Duodenal mucosa (tissue), 2 donors: ENCODE results near the gene CACNA2D1.

Source experiments
- H3K27ac ChIP-seq: one replicate; pipeline ENCODE4 v1.7.0; 2013; ENCODE audit warnings: low read depth, low read length
- H3K27me3 ChIP-seq, 2 donors: one replicate each; pipeline ENCODE4 v1.7.0; 2013; ENCODE audit warnings: low read length in 2 of 2, control low read depth in 1 of 2; ENCODE audit not compliant: insufficient read depth in 2 of 2, control insufficient read depth in 1 of 2
- H3K36me3 ChIP-seq, 2 donors: one replicate each; pipeline ENCODE4 v1.7.0; 2013; ENCODE audit warnings: low read length in 2 of 2, control low read depth in 1 of 2; ENCODE audit not compliant: insufficient read depth in 2 of 2, control insufficient read depth in 1 of 2
- H3K4me1 ChIP-seq, 2 donors: one replicate each; pipeline ENCODE4 v1.7.0; 2013; ENCODE audit warnings: low read length in 2 of 2, control low read depth in 1 of 2; ENCODE audit not compliant: insufficient read depth in 2 of 2, control insufficient read depth in 1 of 2
- H3K4me3 ChIP-seq, 2 donors: one replicate each; pipeline ENCODE4 v1.7.0; 2013; ENCODE audit warnings: low read length in 2 of 2, low read depth in 1 of 2
- H3K9ac ChIP-seq, 2 donors: one replicate each; pipeline ENCODE4 v1.7.0; 2013; ENCODE audit warnings: low read length in 2 of 2, low read depth in 1 of 2
- H3K9me3 ChIP-seq, 2 donors: one replicate each; pipeline ENCODE4 v1.7.0; 2013; ENCODE audit warnings: low read length in 2 of 2, control low read depth in 1 of 2; ENCODE audit not compliant: control insufficient read depth in 1 of 2

CACNA2D1 gene

DNA sequence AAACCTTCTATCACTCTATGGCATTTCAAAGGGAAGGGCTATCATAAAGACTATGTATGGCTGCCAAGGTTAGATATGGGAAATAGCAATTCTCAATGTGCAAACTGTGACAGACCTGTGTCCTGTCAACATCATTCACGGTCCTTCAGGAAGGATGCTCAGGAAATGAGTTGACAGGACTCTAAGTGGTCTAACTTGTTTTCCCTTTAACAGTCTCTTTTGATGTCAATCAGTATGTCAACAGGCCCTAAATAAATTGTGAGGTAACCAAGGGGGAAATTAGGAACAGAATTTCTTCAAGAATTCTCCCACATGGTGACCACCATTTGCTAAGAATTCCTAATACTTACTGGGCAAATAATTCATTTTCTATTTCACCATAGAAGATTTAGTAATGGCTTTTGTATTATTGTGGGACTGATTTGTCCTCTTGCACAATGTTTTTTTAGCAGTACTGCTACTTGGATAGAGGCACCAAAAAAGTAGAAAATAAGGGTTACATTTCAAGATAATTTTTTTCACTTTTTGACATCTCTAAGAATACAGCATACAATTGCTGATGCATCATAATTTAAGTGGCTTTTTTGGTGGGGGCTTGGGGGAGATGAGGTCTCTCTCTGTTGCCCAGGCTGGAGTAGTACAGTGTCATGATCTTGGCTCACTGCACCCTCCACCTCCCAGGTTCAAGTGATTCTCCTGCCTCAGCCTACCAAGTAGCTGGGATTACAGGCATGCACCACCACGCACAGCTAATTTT is 275.8 kb downstream of the CACNA2D1 start:
- Histone ChIP-seq H3K27me3 (no peaks in the 10 kb centered on the region), H3K4me3 (no peak overlapping the region), H3K9me3 (no peaks in the 10 kb centered on the region), H3K36me3 (no peaks in the 10 kb centered on the region), H3K4me1 (no peaks in the 10 kb centered on the region), H3K9ac (no peak overlapping the region), H3K27ac (no peak overlapping the region)

DNA sequence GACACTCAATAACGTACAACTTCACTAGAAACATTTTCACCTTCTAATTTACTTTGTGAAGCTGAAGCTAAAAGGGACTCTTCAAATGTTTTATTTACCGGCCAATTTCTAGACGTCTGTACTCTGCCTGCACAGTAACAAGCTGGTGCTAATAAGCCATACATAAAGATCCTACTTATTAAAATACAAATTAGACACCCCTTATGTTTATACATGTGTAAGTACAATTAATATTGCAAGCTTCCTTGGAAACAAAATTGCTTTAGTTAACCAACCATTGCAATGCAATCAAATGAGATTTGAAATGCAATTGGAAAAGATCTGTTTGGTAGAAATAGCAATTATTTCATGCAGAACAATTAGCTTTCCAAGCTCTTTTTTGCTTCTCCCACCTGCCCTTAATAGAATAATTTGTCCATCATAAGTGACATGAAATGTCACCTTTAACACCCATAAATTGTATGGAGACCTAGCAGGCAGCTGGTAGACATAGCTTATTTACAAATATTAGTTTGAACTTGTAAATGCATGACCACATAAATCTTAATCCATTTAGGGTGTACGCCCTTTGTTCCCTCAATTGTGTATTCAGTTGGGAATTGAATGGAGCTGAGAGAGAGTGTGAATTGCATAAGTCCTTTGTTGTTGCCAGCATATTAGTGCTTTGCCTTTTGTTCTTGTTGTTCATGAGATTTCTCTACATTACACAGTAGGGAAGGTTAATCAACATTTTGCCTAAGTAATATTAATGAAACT is 277.1 kb downstream of the CACNA2D1 start:
- Histone ChIP-seq H3K27ac (no peak overlapping the region), H3K27me3 (no peaks in the 10 kb centered on the region), H3K4me1 (no peaks in the 10 kb centered on the region), H3K9me3 (no peaks in the 10 kb centered on the region), H3K4me3 (no peak overlapping the region), H3K9ac (no peak overlapping the region), H3K36me3 (no peaks in the 10 kb centered on the region)

DNA sequence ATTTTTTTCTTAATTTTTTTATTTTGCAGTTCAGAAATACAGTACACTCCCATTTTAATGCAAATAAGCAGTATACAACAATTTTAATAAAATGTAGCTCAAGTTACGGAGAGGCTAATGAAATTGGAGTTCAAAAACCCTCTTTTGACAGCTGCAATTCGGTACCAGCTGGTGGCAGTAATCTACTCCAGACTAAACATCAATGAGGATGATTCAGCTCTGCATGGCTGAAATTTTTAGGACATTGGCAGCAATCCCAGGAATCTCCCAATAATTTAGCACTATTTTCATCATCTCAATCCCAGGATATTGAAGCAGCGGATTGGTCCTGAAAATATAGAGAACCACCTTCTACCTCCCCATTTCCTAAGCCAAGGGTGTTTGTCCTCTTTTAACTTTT is 278.8 kb downstream of the CACNA2D1 start:
- Histone ChIP-seq H3K9ac (no peak overlapping the region), H3K4me3 (no peak overlapping the region), H3K4me1 (no peaks in the 10 kb centered on the region), H3K36me3 (no peaks in the 10 kb centered on the region), H3K9me3 (no peaks in the 10 kb centered on the region), H3K27me3 (no peaks in the 10 kb centered on the region), H3K27ac (no peak overlapping the region)

DNA sequence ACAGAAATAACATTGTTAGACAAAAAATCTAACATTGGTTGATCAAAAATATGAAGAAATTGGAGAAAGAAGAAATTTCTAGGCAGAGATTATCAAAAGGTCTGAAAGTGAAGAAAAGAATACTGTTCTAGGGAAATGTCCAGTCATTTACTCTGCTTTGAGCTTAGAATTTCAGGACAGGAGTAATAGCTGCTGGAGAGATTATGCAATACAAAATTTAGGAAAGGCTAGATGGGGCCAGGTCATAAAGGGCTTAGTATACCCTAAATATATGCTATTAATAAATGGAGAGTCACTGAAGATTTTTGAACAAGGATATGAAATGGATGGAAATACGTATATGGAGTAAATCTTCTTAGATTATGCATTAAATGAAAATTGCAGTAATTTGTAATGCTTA is 279.2 kb downstream of the CACNA2D1 start:
- Histone ChIP-seq H3K9ac (no peak overlapping the region), H3K9me3 (no peaks in the 10 kb centered on the region), H3K36me3 (no peaks in the 10 kb centered on the region), H3K4me1 (no peaks in the 10 kb centered on the region), H3K27me3 (no peaks in the 10 kb centered on the region), H3K4me3 (no peak overlapping the region), H3K27ac (no peak overlapping the region)

DNA sequence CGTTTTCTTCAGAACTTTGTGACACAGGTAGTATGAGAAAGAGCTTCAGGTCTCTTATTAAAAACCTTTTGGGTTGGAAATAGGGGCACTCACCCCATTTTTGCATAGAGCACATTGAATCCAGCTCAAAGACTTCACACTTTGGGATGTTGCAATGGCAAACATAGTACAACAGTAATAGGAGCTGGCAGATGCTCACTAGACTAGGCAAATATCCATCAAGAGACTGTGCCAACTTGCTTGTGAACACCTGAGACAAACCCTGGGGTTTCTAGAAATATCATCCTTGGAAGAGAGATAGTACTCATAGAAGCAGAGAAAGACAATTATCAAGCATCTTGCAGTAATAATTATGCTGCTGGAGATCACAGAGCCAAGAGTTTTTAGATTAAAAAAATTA is 280.0 kb downstream of the CACNA2D1 start:
- Histone ChIP-seq H3K9ac (no peak overlapping the region), H3K36me3 (no peaks in the 10 kb centered on the region), H3K27me3 (no peaks in the 10 kb centered on the region), H3K27ac (no peak overlapping the region), H3K4me3 (no peak overlapping the region), H3K9me3 (no peaks in the 10 kb centered on the region), H3K4me1 (no peaks in the 10 kb centered on the region)

DNA sequence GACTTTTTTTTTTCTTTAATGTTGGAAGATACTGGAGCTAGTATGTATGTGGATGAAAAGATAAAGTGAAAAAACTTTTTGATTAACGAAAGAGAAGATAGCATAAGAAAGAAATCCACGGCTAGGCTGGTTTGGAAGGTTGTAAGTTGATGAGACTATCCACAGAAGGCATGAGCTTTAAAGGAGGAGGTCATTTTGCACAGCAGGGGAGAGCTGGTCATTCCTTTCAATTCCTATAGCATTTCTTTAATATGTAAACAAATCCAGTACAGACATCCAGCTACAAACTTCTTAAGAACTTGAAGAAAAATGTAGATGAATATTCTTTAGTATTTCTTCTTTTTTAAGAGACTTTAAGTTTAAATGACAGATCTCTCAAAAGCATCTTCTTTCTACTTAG is 281.3 kb downstream of the CACNA2D1 start:
- no peaks in the 10 kb centered on the region for H3K27me3 ChIP-seq

DNA sequence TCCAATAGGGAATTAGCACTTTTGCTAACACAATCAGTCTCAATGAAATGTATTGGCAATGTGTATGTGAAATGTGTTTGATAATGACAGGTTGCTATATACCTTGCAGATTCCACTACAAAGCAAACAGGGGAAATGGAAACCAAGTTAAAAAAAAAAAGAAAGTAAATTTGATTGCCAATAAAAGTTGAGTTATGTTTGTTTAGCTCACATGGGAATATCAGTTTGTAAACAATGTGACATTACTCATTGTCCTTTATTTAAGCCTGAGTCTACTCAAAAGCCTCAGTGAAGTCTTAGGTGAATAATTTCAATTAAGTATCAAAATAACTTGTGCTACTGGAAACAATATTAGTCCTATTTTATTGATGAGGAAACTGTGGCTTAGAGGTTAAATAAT is 285.2 kb downstream of the CACNA2D1 start:
- Histone ChIP-seq H3K27me3 (no peaks in the 10 kb centered on the region), H3K4me3 (no peak overlapping the region), H3K9me3 (no peaks in the 10 kb centered on the region), H3K9ac (no peak overlapping the region), H3K36me3 (no peaks in the 10 kb centered on the region), H3K27ac (no peak overlapping the region), H3K4me1 (no peaks in the 10 kb centered on the region)

More for the DNA sequence above, 281.3 kb downstream of the CACNA2D1 start:
- H3K36me3 ChIP-seq: no peaks in the 10 kb centered on the region
- no peak overlapping the region for H3K4me3 ChIP-seq
- no peak overlapping the region for H3K9ac ChIP-seq
- no peaks in the 10 kb centered on the region for H3K9me3 ChIP-seq
- no peaks in the 10 kb centered on the region for H3K4me1 ChIP-seq
- no peak overlapping the region for H3K27ac ChIP-seq

DNA sequence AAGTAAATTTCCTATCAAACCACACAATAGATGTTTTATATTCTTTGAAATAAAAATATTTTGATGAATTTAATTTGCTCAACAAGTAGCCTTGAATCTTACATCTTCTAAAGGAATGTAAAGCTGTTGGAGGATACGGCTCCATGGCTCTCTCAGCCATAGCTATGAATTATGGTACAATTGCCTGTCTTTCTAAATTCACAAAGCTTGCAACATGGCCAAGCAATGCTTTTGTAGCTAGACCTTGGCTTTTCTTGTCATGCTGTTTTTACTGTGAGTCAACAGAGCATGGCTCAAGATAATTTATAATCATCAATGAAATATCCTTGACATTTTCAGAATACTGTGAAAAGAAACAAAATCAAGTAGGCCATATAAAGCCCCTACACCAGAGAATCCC is 286.7 kb downstream of the CACNA2D1 start:
- Histone ChIP-seq H3K4me1 (no peaks in the 10 kb centered on the region), H3K9me3 (no peaks in the 10 kb centered on the region), H3K27me3 (no peaks in the 10 kb centered on the region), H3K27ac (no peak overlapping the region), H3K9ac (no peak overlapping the region), H3K36me3 (no peaks in the 10 kb centered on the region), H3K4me3 (no peak overlapping the region)

DNA sequence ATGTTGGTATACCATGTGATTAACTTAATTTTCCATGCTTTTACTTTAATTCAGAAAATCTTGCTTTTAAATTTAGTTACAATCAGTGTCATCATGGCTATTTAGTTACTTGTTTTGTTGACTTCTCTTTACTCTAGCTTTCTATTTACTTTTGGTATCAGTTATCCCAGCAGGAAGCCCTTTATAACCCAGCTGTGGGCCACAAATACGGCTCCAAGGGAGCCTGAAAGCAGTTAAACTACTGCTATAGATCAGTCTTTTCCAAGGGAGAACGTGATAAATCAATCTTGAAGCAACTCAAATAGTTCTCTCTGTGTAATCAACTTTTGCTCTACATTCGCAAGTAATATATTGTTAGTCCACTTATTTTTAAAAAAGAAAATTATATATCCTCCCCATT is 287.4 kb downstream of the CACNA2D1 start:
- H3K4me3 ChIP-seq: no peak overlapping the region
- no peaks in the 10 kb centered on the region for H3K27me3 ChIP-seq
- no peak overlapping the region for H3K9ac ChIP-seq
- H3K4me1 ChIP-seq: no peaks in the 10 kb centered on the region
- no peak overlapping the region for H3K27ac ChIP-seq
- H3K9me3 ChIP-seq: no peaks in the 10 kb centered on the region
- no peaks in the 10 kb centered on the region for H3K36me3 ChIP-seq

DNA sequence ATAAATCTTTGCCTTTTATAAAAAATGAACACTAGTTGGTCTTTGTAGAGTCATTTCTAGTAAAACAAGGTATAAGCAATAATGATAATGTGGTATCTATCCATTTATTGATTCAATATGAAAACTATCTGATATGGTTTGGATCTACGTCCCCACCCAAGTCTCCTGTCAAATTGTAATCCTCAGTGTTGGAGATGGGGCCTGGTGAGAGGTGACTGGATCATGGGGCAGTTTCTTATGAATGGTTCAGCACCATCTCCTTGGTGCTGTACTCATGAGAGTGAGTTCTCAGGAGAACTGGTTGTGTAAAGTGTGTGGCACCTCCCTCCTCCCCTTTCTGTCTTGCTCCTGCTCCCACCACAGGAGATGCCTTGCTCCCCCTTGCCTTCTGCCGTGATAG is 288.8 kb downstream of the CACNA2D1 start:
- no peak overlapping the region for H3K27ac ChIP-seq
- no peaks in the 10 kb centered on the region for H3K9me3 ChIP-seq
- H3K4me1 ChIP-seq: no peaks in the 10 kb centered on the region
- H3K9ac ChIP-seq: no peak overlapping the region
- no peaks in the 10 kb centered on the region for H3K27me3 ChIP-seq
- H3K36me3 ChIP-seq: no peaks in the 10 kb centered on the region
- no peak overlapping the region for H3K4me3 ChIP-seq
